HG03175 (cell line): ENCODE results near the gene IZUMO4.
A peak's percentile ranks its signal among the peaks of the same experiment; 100 is the strongest.
"Not testable (repeated sequence)": the region's sequence is repeated elsewhere in the genome, so short reads cannot be mapped to it uniquely, and the experiment has no call there.

Source experiments
- ATAC-seq: cut with Tn5 transposase; IDR thresholded peaks from one replicate; pipeline ENCODE4 v1.9.1; 2021; ENCODE audit warnings: mild to moderate bottlenecking, moderate library complexity; ENCODE audit not compliant: unreplicated experiment

The IZUMO4 gene

DNA sequence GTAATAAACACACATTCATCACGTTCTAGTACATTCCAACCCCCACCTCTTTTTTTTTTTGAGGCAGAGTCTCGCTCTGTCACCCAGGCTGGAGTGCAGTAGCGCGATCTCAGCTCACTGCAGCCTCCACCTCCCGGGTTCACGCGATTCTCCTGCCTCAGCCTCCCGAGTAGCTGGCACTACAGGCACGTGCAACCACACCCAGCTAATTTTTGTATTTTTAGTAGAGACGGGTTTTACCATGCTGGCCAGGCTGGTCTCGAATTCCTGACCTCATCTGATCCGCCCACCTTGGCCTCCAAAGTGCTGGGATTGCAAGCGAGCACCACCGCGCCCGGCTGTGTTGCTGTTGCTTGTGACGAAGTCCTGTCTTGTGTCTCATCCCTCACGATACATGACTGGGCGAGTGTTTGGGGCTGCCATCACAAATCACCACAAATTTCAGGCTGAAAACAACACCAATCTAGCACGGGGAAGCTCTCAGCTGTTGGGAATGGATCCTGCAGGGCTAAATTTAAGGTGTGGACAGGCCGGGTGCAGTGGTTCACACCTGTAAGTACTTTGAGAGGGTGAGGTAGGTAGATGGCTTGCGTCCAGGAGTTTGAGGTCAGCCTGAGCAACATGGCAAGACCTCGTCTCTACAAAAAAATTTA is 16.3 kb upstream of the IZUMO4 start:
- ATAC-seq: no peak

DNA sequence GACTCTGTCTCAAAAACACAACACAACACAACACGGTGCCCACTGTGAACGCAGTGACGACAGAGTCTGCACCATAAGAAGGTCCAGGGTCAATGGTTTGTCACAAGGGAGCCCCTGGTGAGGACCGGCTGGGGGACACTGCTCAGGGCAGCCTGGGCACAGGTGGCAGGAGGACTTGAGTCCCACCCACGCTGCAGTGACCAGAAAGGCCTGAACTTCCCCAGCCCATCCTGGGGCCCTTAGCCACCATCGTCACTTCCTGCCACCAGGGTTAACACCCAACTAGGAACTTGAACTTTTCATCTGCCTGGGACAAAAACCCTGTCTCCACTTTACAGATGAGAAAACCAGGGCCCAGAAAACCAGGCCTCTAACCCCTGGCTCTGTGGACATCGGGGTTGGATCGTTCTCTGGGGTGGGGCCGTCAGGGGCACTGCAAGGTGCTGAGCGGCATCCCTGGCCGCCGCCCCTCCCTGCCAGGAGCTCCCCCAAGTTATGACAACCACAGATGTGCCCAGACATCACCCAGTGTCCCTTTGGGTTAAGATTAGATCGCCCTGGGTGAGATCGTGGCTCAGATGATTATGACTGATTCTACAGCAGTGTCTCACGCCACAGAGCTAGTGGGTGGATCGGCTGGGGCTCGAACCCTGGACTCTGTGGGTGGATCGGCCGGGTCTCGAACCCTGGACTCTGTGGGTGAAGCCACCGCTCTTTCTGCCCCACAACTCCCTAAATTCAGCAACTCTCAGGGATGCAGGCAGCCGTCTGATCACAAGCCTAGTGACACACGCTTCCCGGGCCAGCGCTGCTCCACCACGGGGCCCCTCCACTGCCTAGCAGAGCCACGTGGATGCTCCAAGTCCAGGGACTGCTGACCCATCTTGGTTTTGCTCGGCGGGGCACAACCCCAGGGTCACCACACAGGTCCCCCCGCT is 14.6 kb upstream of the IZUMO4 start:
- ATAC-seq: no peak

DNA sequence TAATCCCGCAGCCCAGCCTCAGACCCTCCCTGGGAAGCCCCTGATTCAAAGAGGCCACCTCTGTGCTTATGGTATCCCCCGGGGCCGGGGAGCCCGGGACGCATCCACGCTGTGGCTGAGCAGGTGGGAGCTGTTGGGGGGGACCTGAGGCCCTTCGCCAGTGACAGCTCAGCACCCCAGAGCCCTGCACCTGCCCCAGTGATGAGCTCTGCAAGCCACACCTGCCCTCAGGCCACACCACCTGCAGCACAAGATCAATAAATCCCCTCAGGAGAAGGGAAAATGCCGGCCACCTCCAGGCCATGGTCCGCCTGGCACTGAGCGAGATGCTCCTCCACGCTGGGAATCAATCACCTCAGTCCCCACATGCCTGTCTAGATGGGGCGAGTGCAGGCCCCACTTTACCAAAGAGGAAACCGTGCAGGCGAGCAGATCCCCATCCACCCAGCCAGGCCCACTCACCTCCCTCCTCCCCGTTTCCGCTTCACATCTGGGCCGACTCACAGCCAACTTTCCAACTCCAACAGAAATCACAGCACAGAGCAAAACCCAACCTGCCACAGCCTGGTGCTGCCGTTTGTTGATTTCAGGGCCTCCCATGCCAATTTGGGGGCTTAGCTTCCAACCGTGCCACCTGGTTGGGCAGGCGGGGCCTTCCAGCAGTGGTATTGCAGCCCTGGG is 13.4 kb upstream of the IZUMO4 start:
- no peak for ATAC-seq

DNA sequence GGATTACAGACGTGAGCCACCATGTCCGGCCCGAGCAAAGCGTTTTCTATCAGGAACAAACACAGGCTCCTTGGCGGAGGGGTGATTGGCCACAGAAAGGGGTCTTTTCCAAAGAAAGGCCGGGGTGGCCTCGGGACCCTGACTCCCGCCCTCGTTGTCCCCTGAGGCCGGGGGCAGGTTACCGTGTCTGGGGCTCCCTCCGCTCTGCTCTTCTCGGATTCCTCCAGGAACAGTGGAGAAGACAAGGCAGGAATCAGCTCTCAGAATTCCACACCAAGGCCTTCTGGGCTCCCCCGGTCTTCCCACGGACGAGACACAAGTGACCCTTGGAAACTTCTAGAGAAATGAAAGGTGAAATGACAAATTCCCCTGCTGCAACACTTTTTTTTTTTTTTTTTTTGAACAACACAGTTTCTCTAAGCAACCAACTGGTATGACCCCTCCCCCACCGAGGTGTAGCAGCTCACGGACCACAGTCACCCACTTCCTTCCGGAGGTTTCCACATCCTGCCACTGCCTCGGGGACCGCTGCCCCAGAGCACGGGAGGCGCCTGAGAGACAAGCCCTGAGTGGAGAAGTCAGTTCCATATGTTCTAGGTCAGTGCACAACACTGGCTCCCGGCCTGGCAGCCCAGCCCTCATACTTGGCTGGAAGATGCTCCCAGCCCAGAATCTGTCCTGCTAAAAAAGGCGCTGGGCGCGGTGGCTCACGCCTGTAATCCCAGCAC is 11.6 kb upstream of the IZUMO4 start:
- peak; percentile 39 for ATAC-seq

DNA sequence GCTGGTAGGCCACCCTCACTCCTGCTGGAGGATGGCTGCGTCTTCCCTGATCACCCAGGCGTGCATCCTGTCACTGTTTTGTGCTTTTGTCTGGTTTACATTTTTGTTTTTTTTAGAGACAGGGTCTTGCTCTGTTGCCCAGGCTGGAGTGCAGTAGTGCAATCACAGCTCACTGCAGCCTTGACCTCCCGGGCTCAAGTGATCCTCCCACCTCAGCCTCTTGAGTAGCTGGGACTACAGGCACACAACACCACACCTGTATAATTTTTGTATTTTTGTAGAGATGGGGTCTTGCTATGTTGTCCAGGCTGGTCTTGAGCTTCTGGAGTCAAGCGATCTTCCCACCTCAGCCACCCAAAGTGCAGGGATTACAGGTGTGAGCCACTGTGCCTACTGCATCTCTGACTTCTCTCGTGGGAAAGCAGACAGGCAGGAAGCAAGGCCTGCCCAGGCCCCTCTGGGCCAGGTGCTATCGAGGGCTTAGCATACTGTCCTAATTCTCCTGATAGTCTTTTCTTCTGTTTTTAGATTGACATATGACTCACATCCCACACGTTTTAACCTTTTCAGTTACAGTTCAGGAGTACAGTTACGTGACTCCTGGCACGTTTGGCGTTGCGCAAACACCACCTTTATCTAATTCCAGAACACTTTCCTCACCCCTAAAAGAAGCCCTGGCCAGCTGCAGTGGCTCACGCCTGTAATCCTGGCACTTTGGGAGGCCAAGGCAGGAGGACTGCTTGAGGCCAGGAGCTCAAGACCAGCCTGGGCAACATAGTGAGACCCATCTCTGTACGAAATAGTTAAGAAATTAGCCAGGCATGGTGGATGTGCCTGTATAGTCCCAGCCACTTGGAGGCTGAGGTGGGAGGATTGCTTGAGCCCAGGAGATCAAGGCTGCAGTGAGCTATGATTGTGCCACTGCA is 9.8 kb upstream of the IZUMO4 start:
- ATAC-seq: not testable (repeated sequence)

DNA sequence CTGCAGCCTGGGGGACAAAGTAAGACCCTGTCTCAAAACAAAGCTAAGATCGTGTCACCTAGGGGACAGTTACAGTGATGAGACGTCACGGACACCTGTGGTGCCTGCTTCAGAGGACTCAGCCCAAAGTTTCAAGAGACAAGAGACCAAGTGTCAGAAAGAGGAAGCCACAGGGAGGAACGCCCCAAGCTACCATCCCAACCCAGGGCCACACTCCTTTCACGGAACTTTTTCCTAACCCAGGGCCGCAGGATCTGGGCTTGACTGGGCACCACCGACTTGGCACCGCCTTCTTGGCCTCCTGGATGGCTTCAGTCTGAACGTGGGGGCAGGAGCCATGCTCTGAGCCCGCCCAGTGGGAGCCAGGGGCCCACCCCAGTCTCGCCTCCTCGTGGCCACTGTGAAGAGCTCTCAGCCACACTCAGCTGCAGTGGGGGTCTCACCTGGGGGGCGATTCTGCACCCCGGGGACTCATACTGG is 9.1 kb upstream of the IZUMO4 start:
- ATAC-seq: peak; percentile 24

DNA sequence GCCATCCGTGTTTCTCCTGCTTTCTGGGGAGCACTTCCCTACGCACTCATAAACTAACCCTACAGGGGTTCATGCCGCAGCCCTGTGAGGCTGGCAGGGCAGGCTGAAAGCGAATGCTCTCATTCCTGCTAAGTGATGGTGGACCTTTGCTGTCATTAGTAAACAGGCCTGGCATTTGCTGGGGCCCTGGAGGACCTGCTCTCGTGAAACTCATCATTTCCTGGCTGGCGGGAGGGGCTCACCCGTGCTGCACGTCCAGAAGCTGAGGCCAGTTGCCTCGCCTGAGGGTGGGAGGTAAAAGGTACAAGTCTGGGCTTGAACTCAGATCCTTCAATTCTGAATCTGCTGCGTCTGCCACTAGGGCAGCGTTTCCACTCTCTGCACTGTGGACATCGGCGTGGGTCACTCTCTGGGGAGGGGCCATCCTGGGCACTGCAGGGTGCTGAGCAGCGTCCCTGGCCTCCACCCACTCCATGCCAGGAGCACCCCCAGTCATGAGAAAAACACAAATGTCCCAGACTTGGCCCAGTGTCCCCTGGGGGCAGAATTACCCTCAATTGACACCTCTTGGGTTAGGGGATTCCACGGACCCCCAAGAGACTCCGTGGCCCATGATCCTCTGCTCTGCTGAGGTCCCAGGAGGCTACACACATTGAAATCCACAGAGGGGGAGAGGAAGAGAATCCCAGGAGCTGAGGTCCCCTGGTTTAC is 7.6 kb upstream of the IZUMO4 start:
- ATAC-seq: no peak

DNA sequence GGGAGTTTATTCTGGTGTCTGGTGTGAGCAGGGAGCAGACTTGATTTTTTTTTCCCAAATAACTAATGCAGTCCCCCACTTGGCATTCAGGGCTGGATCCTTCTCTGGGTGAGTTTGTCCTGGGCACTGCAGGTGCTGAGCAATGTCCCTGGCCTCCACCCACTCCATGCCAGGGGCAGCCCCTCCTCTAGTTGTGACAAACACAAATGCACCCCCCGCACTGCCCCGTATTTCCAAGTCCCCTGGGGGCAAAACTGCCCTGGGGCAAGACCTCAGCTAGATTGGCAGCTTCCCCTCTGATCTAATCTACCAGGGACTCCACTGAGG is 7.0 kb upstream of the IZUMO4 start:
- no peak for ATAC-seq

DNA sequence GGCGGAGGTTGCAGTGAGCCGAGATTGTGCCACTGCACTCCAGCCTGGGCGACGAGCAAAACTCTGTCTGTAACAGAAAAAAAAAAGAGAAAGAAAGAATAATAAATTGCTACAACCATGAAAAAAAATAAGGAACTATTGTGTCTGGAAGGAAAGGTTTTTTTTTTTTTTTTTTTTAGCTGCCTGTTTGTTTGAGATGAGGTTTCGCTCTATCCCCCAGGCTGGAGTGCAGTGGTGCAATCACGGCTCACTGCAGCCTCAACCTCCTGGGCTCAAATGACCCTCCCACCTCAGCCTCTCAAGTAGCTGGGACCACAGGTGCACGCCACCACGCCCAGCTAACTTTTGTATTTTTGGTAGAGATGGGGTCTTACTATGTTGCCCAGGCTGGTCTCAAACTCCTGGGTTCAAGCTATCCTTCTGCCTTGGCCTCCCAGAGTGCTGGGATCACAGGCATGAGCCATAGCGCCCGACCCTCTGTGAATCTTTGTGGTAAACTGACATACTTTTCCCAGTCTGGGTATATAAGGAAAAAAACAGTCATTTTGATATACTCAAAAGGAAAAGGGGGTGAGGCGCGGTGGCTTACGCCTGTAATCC is 4.7 kb upstream of the IZUMO4 start:
- not testable (repeated sequence) for ATAC-seq

DNA sequence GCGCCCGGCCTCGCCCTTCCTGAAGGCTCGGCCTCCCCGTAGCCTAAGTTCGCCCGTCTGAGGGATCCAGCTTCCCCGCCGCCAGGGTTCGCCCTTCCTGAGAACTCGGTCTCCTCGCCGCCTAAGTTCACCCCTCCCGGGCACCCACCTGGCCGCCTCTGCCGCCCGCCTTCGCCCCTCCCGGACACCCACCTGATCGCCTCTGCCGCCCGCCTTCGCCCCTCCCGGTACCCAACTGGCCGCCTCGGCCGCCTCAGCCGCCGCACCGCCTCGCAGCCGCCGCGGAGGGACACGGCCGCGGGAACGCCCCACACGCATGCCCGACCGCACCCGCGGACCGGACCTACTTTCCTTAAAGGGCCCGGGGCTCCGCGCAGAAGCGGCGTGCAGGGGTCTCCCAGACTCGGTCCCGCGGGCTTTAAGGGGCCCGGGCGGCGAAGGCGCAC is 658 bp upstream of the IZUMO4 start, which contains the start of gene MOB3A:
Gene MOB3A, minus strand, starts transcription at position 293 of the 446 bp plus-strand sequence. CDS start 17,766 bp downstream, outside the sequence.
- peak; percentile 33 for ATAC-seq

DNA sequence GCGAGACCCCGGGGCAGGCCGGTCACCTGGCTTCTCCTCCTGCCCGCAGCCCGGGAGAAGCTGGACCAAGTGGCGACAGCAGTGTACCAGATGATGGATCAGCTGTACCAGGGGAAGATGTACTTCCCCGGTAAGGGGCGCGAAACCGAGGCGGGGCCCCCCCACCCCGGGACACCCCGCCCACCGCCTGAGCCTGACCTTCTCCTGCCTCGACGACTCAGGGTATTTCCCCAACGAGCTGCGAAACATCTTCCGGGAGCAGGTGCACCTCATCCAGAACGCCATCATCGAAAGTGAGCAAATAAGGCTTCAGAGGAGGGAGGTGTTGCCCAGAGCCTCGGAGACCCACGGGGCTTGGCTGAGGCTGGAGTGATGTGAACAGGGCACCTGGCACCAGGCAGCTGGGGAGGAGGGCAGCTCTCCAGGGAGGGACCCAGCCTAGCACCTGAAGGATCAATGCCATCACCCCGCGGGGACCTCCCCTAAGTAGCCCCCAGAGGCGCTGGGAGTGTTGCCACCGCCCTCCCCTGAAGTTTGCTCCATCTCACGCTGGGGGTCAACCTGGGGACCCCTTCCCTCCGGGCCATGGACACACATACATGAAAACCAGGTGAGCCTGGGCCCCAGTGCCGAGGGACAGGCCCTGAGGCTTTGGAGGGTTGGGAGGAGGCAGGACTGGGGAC is 629 bp downstream of the IZUMO4 start:
- no peak for ATAC-seq

DNA sequence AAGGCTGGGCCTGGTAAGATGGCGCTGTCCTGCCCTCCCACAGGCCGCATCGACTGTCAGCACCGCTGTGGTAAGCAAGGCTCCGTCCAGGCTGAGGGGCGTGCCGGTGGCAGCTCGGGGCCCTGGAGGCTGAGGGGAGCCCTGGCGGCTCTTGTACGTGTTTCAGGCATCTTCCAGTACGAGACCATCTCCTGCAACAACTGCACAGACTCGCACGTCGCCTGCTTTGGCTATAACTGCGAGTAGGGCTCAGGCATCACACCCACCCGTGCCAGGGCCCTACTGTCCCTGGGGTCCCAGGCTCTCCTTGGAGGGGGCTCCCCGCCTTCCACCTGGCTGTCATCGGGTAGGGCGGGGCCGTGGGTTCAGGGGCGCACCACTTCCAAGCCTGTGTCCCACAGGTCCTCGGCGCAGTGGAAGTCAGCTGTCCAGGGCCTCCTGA is 1.2 kb downstream of the IZUMO4 start:
- ATAC-seq: no peak

DNA sequence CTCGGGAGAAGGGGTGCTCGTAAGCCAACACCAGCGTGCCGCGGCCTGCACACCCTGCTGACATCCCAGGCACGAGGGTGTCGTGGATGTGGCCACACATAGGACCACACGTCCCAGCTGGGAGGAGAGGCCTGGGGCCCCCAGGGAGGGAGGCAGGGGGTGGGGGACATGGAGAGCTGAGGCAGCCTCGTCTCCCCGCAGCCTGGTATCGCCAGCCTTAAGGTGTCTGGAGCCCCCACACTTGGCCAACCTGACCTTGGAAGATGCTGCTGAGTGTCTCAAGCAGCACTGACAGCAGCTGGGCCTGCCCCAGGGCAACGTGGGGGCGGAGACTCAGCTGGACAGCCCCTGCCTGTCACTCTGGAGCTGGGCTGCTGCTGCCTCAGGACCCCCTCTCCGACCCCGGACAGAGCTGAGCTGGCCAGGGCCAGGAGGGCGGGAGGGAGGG is 2.4 kb downstream of the IZUMO4 start:
- no peak for ATAC-seq

DNA sequence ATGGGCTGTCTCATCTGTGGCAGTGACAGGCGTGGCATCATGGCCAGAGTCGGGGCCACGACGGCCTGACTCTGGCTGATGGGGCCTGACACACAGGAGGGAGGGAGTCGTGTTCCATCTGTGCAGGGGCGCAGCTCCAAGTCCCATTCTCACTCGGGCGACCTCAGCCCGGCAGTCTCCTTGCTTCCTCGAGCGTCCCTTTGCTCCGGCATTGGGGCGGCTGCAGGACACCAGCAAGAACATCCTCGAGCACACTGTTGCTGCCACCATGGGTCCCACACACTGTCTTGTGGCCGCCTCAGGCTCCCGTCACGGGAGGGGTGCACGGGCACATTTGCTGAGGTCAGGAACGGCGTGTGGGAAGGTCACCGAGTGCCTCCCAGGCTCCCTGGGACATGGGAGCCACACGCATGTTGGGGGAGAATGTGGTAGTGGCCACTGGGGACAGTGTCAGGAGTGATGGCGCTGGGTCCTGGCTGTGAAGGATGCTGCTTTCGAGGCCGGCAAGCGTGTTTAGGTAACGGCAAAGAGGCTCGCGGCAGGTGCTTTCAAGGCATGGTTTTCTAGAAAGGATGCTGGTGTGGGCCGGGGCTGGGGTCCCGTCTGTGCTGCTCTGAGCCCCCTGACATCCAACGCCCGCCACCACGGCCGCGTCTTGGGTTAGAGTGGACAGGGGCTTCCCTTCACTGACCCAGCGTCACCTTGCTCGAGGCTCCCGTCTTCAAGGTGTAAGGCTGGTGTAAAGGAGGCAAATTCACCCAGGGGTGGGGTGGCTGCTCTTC is 3.4 kb downstream of the IZUMO4 start:
- ATAC-seq: no peak

DNA sequence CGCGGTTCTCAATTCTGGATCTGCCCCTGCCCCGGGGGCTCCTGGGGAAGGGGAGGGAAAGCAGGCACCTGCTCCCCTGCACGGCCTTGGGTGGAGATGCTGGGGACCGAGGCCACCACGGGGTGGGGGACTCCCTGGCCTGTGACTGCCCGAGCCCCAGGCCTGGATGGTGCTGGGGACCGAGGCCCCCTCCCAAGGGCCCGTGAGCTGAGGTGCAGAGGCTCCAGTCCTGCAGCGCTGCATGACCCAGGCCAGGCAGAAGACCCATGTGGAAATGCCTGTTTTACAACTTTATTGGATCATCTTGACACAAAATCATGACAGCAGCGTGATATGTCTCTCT is 4.0 kb downstream of the IZUMO4 start:
- no peak for ATAC-seq

DNA sequence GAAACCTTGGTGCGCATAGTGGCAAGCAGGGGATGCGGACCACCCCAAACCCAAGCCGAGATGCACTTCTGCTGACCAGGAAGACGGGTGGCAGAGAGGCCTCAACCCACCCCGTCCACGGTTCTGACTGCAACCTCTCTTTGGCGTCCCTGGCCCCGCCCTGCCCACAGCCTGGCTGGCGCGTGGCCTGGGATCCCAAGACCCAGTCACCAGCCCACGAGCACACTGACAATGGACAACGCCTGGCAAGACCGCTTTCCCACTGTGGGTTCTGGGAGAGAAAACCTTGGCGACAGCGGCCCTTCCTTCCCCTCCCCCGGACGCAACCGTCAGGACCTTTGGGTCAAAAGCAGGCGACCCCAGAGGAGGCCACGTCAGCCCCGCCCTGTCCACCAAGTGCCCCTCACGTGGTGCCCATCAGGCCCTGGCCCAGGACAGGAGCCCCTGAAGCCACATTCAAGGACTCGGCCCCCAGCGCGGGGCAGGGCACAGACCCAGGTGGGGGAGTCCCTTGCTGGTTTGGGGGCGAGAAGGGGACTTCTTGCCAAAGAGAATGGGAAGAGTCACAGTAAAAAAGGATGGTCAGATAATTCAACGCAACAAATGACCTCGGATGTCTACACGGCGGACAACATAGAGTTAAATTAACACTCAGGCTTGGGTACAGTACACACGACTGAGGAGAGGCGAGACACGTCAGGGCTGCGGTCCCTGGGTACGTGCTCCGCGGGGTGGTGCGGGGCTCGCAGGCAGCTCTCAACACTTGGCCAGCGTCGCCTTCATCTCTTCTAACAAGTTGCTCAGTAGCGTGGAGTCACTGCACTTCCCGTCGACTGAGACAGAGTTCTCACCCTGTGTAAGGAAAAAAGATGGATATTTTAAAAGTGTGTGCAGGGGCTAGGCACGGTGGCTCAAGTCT is 5.0 kb downstream of the IZUMO4 start:
- no peak for ATAC-seq
